NT2/D1 (cell line): ENCODE results near the gene SDSL.

Experiments
- DNase-seq: peaks from one replicate; pipeline ENCODE4 v3.0.0-alpha.2; 2011; ENCODE audit warnings: low read depth, low spot score
- H3K27me3 ChIP-seq: 2 replicates; pipeline ENCODE4 v1.6.0; 2011; ENCODE audit warnings: mild to moderate bottlenecking; ENCODE audit not compliant: insufficient read length, insufficient read depth
- H3K36me3 ChIP-seq: 2 replicates; pipeline ENCODE4 v1.6.1; 2011; ENCODE audit warnings: mild to moderate bottlenecking, low read length, mixed read lengths; ENCODE audit not compliant: insufficient read depth, insufficient read length
- H3K4me1 ChIP-seq: 2 replicates; pipeline ENCODE4 v1.5.1; 2011; ENCODE audit not compliant: insufficient read depth, insufficient read length
- H3K4me3 ChIP-seq: 2 replicates; pipeline ENCODE4 v1.5.1; 2011; ENCODE audit warnings: low read depth; ENCODE audit not compliant: insufficient read length
- H3K9ac ChIP-seq: 2 replicates; pipeline ENCODE4 v1.6.0; 2011; ENCODE audit warnings: low read depth; ENCODE audit not compliant: insufficient read length
- H3K9me3 ChIP-seq: 2 replicates; pipeline ENCODE4 v1.5.1; 2011; ENCODE audit warnings: mild to moderate bottlenecking, low read length; ENCODE audit not compliant: insufficient read depth
- SUZ12 ChIP-seq: IDR thresholded peaks from 2 replicates; pipeline ENCODE4 v1.6.1; 2011; ENCODE audit not compliant: insufficient read length, insufficient read depth; ENCODE audit errors: extremely low read depth
- YY1 ChIP-seq: IDR thresholded peaks from 2 replicates; pipeline ENCODE4 v1.6.1; 2011; ENCODE audit not compliant: insufficient read length, insufficient read depth
- ZNF274 ChIP-seq: IDR thresholded peaks from 2 replicates; pipeline ENCODE4 v1.6.1; 2011; ENCODE audit warnings: mild to moderate bottlenecking, low read depth, low read length

The SDSL gene

GRCh38 chr12:113382206-113382605, 40.0 kb upstream of the SDSL start:
- Histone ChIP-seq H3K9ac (no peak overlapping the region), H3K4me1 (peaks cover 13% of the 10 kb centered on the region), H3K4me3 (no peak overlapping the region), H3K27me3 (no peaks in the 10 kb centered on the region), H3K36me3 (peaks cover 41% of the 10 kb centered on the region), H3K9me3 (no peaks in the 10 kb centered on the region)
- TF ChIP-seq YY1 (no peak), ZNF274 (no peak), SUZ12 (no peak)
- DNase-seq = no peak

GRCh38 chr12:113384778-113385177, 37.4 kb upstream of the SDSL start:
- TF ChIP-seq ZNF274 (no peak), SUZ12 (no peak)
- no peak for DNase-seq

GRCh38 chr12:113385282-113385882, 36.8 kb upstream of the SDSL start:
- peaks cover 13% of the 10 kb centered on the region for H3K4me1 ChIP-seq
- no peak overlapping the region for H3K9ac ChIP-seq
- peaks cover 60% of the 10 kb centered on the region for H3K36me3 ChIP-seq
- DNase-seq = no peak
- no peaks in the 10 kb centered on the region for H3K27me3 ChIP-seq
- H3K4me3 ChIP-seq = no peak overlapping the region
- H3K9me3 ChIP-seq = no peaks in the 10 kb centered on the region
- TF ChIP-seq YY1 = no peak
- no peak for TF ChIP-seq ZNF274
- no peak for TF ChIP-seq SUZ12

More at GRCh38 chr12:113384778-113385177, 37.4 kb upstream of the SDSL start:
- Histone ChIP-seq H3K9me3 (no peaks in the 10 kb centered on the region), H3K36me3 (peaks cover 55% of the 10 kb centered on the region), H3K9ac (no peak overlapping the region), H3K27me3 (no peaks in the 10 kb centered on the region), H3K4me1 (peaks cover 13% of the 10 kb centered on the region), H3K4me3 (no peak overlapping the region)

GRCh38 chr12:113386866-113387566, 35.2 kb upstream of the SDSL start:
- H3K36me3 ChIP-seq = peaks cover 67% of the 10 kb centered on the region

GRCh38 chr12:113387631-113388030, 34.5 kb upstream of the SDSL start:
- TF ChIP-seq YY1 (no peak), SUZ12 (no peak), ZNF274 (no peak)
- H3K9me3 ChIP-seq = no peaks in the 10 kb centered on the region
- H3K9ac ChIP-seq = no peak overlapping the region
- no peaks in the 10 kb centered on the region for H3K27me3 ChIP-seq
- no peak for DNase-seq
- H3K36me3 ChIP-seq = peaks cover 67% of the 10 kb centered on the region
- H3K4me1 ChIP-seq = peaks cover 3% of the 10 kb centered on the region
- no peak overlapping the region for H3K4me3 ChIP-seq

More at GRCh38 chr12:113386866-113387566, 35.2 kb upstream of the SDSL start:
- H3K27me3 ChIP-seq = no peaks in the 10 kb centered on the region
- no peak for DNase-seq
- peaks cover 3% of the 10 kb centered on the region for H3K4me1 ChIP-seq
- no peaks in the 10 kb centered on the region for H3K9me3 ChIP-seq
- no peak overlapping the region for H3K4me3 ChIP-seq
- TF ChIP-seq SUZ12 (no peak), YY1 (no peak), ZNF274 (no peak)
- no peak overlapping the region for H3K9ac ChIP-seq

GRCh38 chr12:113388351-113388750, 33.8 kb upstream of the SDSL start:
- no peaks in the 10 kb centered on the region for H3K4me1 ChIP-seq
- no peaks in the 10 kb centered on the region for H3K9me3 ChIP-seq
- H3K36me3 ChIP-seq = peaks cover 63% of the 10 kb centered on the region
- DNase-seq = no peak
- no peaks in the 10 kb centered on the region for H3K27me3 ChIP-seq
- no peak for TF ChIP-seq SUZ12
- TF ChIP-seq ZNF274 = no peak
- no peak for TF ChIP-seq YY1
- no peak overlapping the region for H3K9ac ChIP-seq
- H3K4me3 ChIP-seq = no peak overlapping the region
